ENCODE measurements around the gene BSN.

BSN gene

GRCh38 chr3:49602049-49602554 is 47.8 kb downstream of the BSN start:
- Histone ChIP-seq H4K20me1 (ENCODE audit: insufficient read depth, low read length) (no peaks in the 10 kb centered on the region), H3K27ac (ENCODE audit: low read length) (no peak overlapping the region), H3K79me2 (ENCODE audit: low read length) (no peaks in the 10 kb centered on the region)

GRCh38 chr3:49602877-49603411 is 48.7 kb downstream of the BSN start:
- Histone ChIP-seq H3K4me3 (ENCODE audit: low read length) (no peak overlapping the region), H3K4me2 (ENCODE audit: low read length) (no peak overlapping the region), H3K27me3 (ENCODE audit: low read depth, low read length) (no peaks in the 10 kb centered on the region), H3K36me3 (replicated peaks; ENCODE audit: low read depth, low read length) (no peaks in the 10 kb centered on the region), H3K27ac (ENCODE audit: low read length) (no peak overlapping the region), H4K20me1 (ENCODE audit: insufficient read depth, low read length) (no peaks in the 10 kb centered on the region), H3K9ac (ENCODE audit: low read length) (no peak overlapping the region), H3K79me2 (ENCODE audit: low read length) (no peaks in the 10 kb centered on the region), H3K4me1 (ENCODE audit: low read length) (no peaks in the 10 kb centered on the region), H2AFZ (ENCODE audit: low read depth, low read length) (no peak overlapping the region), H3K9me3 (ENCODE audit: insufficient read depth, low read length) (no peaks in the 10 kb centered on the region)
- TF ChIP-seq EZH2phosphoT487 (IDR thresholded peaks at IDR 0.05; ENCODE audit: low read depth) (no peak), CTCF (IDR thresholded peaks at IDR 0.05; ENCODE audit: low read depth, low read length) (no peak)

More at GRCh38 chr3:49602049-49602554, 47.8 kb downstream of the BSN start:
- H3K4me3 ChIP-seq (ENCODE audit: low read length) = no peak overlapping the region
- H3K4me2 ChIP-seq (ENCODE audit: low read length) = no peak overlapping the region
- TF ChIP-seq CTCF (IDR thresholded peaks at IDR 0.05; ENCODE audit: low read depth, low read length) = no peak
- no peak for TF ChIP-seq EZH2phosphoT487 (IDR thresholded peaks at IDR 0.05; ENCODE audit: low read depth)
- no peaks in the 10 kb centered on the region for H3K9me3 ChIP-seq (ENCODE audit: insufficient read depth, low read length)
- no peaks in the 10 kb centered on the region for H3K4me1 ChIP-seq (ENCODE audit: low read length)
- H3K27me3 ChIP-seq (ENCODE audit: low read depth, low read length) = no peaks in the 10 kb centered on the region
- no peaks in the 10 kb centered on the region for H3K36me3 ChIP-seq (replicated peaks; ENCODE audit: low read depth, low read length)
- no peak overlapping the region for H3K9ac ChIP-seq (ENCODE audit: low read length)
- no peak overlapping the region for H2AFZ ChIP-seq (ENCODE audit: low read depth, low read length)

- H3K79me2 ChIP-seq (ENCODE audit: low read length) = no peaks in the 10 kb centered on the region
- no peaks in the 10 kb centered on the region for H3K9me3 ChIP-seq (ENCODE audit: insufficient read depth, low read length)
- no peak overlapping the region for H3K4me3 ChIP-seq (ENCODE audit: low read length)
- H3K9ac ChIP-seq (ENCODE audit: low read length) = no peak overlapping the region
- H3K4me2 ChIP-seq (ENCODE audit: low read length) = no peak overlapping the region
- no peaks in the 10 kb centered on the region for H3K4me1 ChIP-seq (ENCODE audit: low read length)
- H4K20me1 ChIP-seq (ENCODE audit: insufficient read depth, low read length) = no peaks in the 10 kb centered on the region
- H3K27ac ChIP-seq (ENCODE audit: low read length) = no peak overlapping the region
- no peaks in the 10 kb centered on the region for H3K36me3 ChIP-seq (replicated peaks; ENCODE audit: low read depth, low read length)
- no peaks in the 10 kb centered on the region for H3K27me3 ChIP-seq (ENCODE audit: low read depth, low read length)
- TF ChIP-seq EZH2phosphoT487 (IDR thresholded peaks at IDR 0.05; ENCODE audit: low read depth) = no peak
- peak overlapping the region; percentile 16; the same call in 1 of the 2 replicates for H2AFZ ChIP-seq (ENCODE audit: low read depth, low read length)
These were observed 52.1 kb downstream of the BSN start for GRCh38 chr3:49606427-49606826.

- Histone ChIP-seq H2AFZ (ENCODE audit: low read depth, low read length) (no peak overlapping the region), H3K27me3 (ENCODE audit: low read depth, low read length) (no peaks in the 10 kb centered on the region), H3K4me1 (ENCODE audit: low read length) (no peaks in the 10 kb centered on the region), H3K79me2 (ENCODE audit: low read length) (no peaks in the 10 kb centered on the region), H3K9me3 (ENCODE audit: insufficient read depth, low read length) (no peaks in the 10 kb centered on the region), H3K27ac (ENCODE audit: low read length) (no peak overlapping the region), H3K4me3 (ENCODE audit: low read length) (no peak overlapping the region), H3K36me3 (replicated peaks; ENCODE audit: low read depth, low read length) (no peaks in the 10 kb centered on the region), H4K20me1 (ENCODE audit: insufficient read depth, low read length) (no peaks in the 10 kb centered on the region), H3K4me2 (ENCODE audit: low read length) (no peak overlapping the region), H3K9ac (ENCODE audit: low read length) (no peak overlapping the region)
- no peak for TF ChIP-seq EZH2phosphoT487 (IDR thresholded peaks at IDR 0.05; ENCODE audit: low read depth)
- no peak for TF ChIP-seq CTCF (IDR thresholded peaks at IDR 0.05; ENCODE audit: low read depth, low read length)
These were observed 52.9 kb downstream of the BSN start for GRCh38 chr3:49607105-49607591.

Measured in OCI-LY3 (cell line).